HEK293 (cell line): ENCODE results near the gene PPP1R8.

Experiments used
- CTCF ChIA-PET: fragments of 350-600 bp; formaldehyde crosslinking; extraction: SDS; loops from one replicate; lab custom pipeline; 2021; ENCODE audit warnings: antibody characterized with exemption; lab: Yijun Ruan, JAX
- POLR2A ChIA-PET: fragments of 300-600 bp; formaldehyde crosslinking; extraction: SDS; loops from one replicate; lab custom pipeline; 2020; ENCODE audit warnings: antibody characterized with exemption, inconsistent platforms; lab: Yijun Ruan, JAX
- H3K27ac ChIP-seq: fragments of 200-500 bp; sonication (Bioruptor generic); 2 replicates; pipeline ENCODE4 v1.5.1; 2014; ENCODE audit warnings: low read depth, low read length, control low read depth, inconsistent platforms; ENCODE audit errors: extremely low read depth
- H3K36me3 ChIP-seq, 2 experiments: fragments of 200-500 bp in 1 of 2; sonication (Bioruptor generic) in 1 of 2; 1 replicate in 1 of 2; 2 replicates in 1 of 2; pipeline ENCODE4 v1.5.1; 2014 to 2017; ENCODE audit warnings: inconsistent platforms in 2 of 2, low read length in 2 of 2; ENCODE audit not compliant: control insufficient read depth in 2 of 2, insufficient read depth in 1 of 2
- H3K4me1 ChIP-seq: fragments of 200-500 bp; sonication (Bioruptor generic); 2 replicates; pipeline ENCODE4 v1.5.1; 2014; ENCODE audit warnings: mild to moderate bottlenecking, low read length, inconsistent platforms; ENCODE audit not compliant: control insufficient read depth, insufficient read depth
- H3K4me3 ChIP-seq: 2 replicates; pipeline ENCODE4 v1.5.1; 2011; ENCODE audit warnings: low read depth, mild to moderate bottlenecking, control low read depth, low read length, moderate library complexity
- H3K9me3 ChIP-seq: fragments of 200-500 bp; sonication (Bioruptor generic); 2 replicates; pipeline ENCODE4 v1.5.1; 2014; ENCODE audit warnings: low read depth, low read length, inconsistent platforms; ENCODE audit not compliant: control insufficient read depth, insufficient read depth
- BCL11A ChIP-seq: fragments of 450-650 bp; formaldehyde crosslinking; IDR thresholded peaks from 2 replicates; pipeline ENCODE4 v1.5.1; 2016; ENCODE audit warnings: low read depth, missing biosample characterization, missing genetic modification characterization
- EGR2 ChIP-seq: fragments of 450-650 bp; formaldehyde crosslinking; IDR thresholded peaks from 2 replicates; pipeline ENCODE4 v1.5.1; 2016; ENCODE audit warnings: low read depth, missing biosample characterization, missing genetic modification characterization
- HOXA7 ChIP-seq: sonication (generic); formaldehyde crosslinking; IDR thresholded peaks from 2 replicates; pipeline ENCODE4 v1.8.1; 2022; ENCODE audit warnings: missing genetic modification reagents, borderline replicate concordance
- KLF8 ChIP-seq: fragments of 450-650 bp; formaldehyde crosslinking; IDR thresholded peaks from 2 replicates; pipeline ENCODE4 v1.5.1; 2016; ENCODE audit warnings: missing biosample characterization, missing genetic modification characterization
- SP3 ChIP-seq: fragments of 450-650 bp; formaldehyde crosslinking; IDR thresholded peaks from 2 replicates; pipeline ENCODE4 v1.5.1; 2016; ENCODE audit warnings: missing biosample characterization, missing genetic modification characterization
- ZBTB1 ChIP-seq: fragments of 450-650 bp; formaldehyde crosslinking; IDR thresholded peaks from 2 replicates; pipeline ENCODE4 v1.5.1; 2016; ENCODE audit warnings: missing biosample characterization, missing genetic modification characterization
- ZBTB20 ChIP-seq: fragments of 450-650 bp; formaldehyde crosslinking; IDR thresholded peaks from 2 replicates; pipeline ENCODE4 v1.5.1; 2016; ENCODE audit warnings: missing biosample characterization, missing genetic modification characterization
- ZEB2 ChIP-seq: fragments of 450-650 bp; formaldehyde crosslinking; IDR thresholded peaks from 2 replicates; pipeline ENCODE4 v1.5.1; 2016; ENCODE audit warnings: missing biosample characterization, missing genetic modification characterization
- ZNF10 ChIP-seq: fragments of 450-650 bp; formaldehyde crosslinking; IDR thresholded peaks from 2 replicates; pipeline ENCODE4 v1.5.1; 2017; ENCODE audit warnings: missing biosample characterization, missing genetic modification characterization
- ZNF133 ChIP-seq: fragments of 450-650 bp; formaldehyde crosslinking; IDR thresholded peaks from 2 replicates; pipeline ENCODE4 v1.5.1; 2016; ENCODE audit warnings: missing biosample characterization, missing genetic modification characterization
- ZNF175 ChIP-seq: fragments of 450-650 bp; formaldehyde crosslinking; IDR thresholded peaks from 2 replicates; pipeline ENCODE4 v1.5.1; 2016; ENCODE audit warnings: missing biosample characterization, missing genetic modification characterization
- ZNF274 ChIP-seq, 2 experiments: fragments of 200-500 bp in 1 of 2; fragments of 450-650 bp in 1 of 2; sonication (Bioruptor generic) in 1 of 2; formaldehyde crosslinking in 1 of 2; IDR thresholded peaks; 2 replicates each; pipeline versions ENCODE4 v1.5.1 to v1.6.1; 2014 to 2016; ENCODE audit warnings: borderline replicate concordance in 1 of 2, inconsistent platforms in 1 of 2, low read length in 1 of 2, missing biosample characterization in 1 of 2, missing genetic modification characterization in 1 of 2
- ZNF280C ChIP-seq: fragments of 450-650 bp; formaldehyde crosslinking; IDR thresholded peaks from 2 replicates; pipeline ENCODE4 v1.5.1; 2016; ENCODE audit warnings: missing biosample characterization, missing genetic modification characterization
- ZNF292 ChIP-seq: fragments of 450-650 bp; formaldehyde crosslinking; IDR thresholded peaks from 2 replicates; pipeline ENCODE4 v1.5.1; 2016; ENCODE audit warnings: low read depth, missing biosample characterization, missing genetic modification characterization, borderline replicate concordance
- ZNF341 ChIP-seq: fragments of 450-650 bp; formaldehyde crosslinking; IDR thresholded peaks from 2 replicates; pipeline ENCODE4; 2016; ENCODE audit warnings: low read depth, missing biosample characterization, missing genetic modification characterization
- ZNF394 ChIP-seq: fragments of 450-650 bp; formaldehyde crosslinking; IDR thresholded peaks from 2 replicates; pipeline ENCODE4 v1.5.1; 2016; ENCODE audit warnings: missing biosample characterization, missing genetic modification characterization, mild to moderate bottlenecking, moderate library complexity, borderline replicate concordance
- ZNF560 ChIP-seq: fragments of 450-650 bp; formaldehyde crosslinking; IDR thresholded peaks from 2 replicates; pipeline ENCODE4 v1.5.1; 2017; ENCODE audit warnings: missing biosample characterization, missing genetic modification characterization, borderline replicate concordance
- ZNF596 ChIP-seq: fragments of 450-650 bp; IDR thresholded peaks from 2 replicates; pipeline ENCODE4 v1.5.0; 2018; ENCODE audit warnings: missing biosample characterization, mild to moderate bottlenecking, missing genetic modification characterization, moderate library complexity
- TF ChIP-seq, protein P1 (sequence below): fragments of 450-650 bp; formaldehyde crosslinking; IDR thresholded peaks from 2 replicates; pipeline ENCODE4 v1.5.1; 2016; ENCODE audit warnings: missing biosample characterization, missing genetic modification characterization
- TF ChIP-seq, protein P2 (sequence below): fragments of 450-650 bp; formaldehyde crosslinking; IDR thresholded peaks from 2 replicates; pipeline ENCODE4 v1.5.1; 2017; ENCODE audit warnings: missing biosample characterization, missing genetic modification characterization
- TF ChIP-seq, protein P3 (sequence below): fragments of 450-650 bp; formaldehyde crosslinking; IDR thresholded peaks from 2 replicates; pipeline ENCODE4 v1.5.1; 2016; ENCODE audit warnings: missing biosample characterization, missing genetic modification characterization

PPP1R8 gene

GRCh38 chr1:27787895-27788294 lies 42.7 kb upstream of the PPP1R8 start:
- no peak overlapping the region for H3K4me3 ChIP-seq
- ChIA-PET CTCF (interaction anchor here (1.7 kb wide), 1 partner anchor 119 kb away, joined by 4 read pairs; no protein-coding TSS in a partner anchor), POLR2A (interaction anchor here (3.4 kb wide), 1 partner anchor 15 kb away, joined by 28 read pairs; the partner anchor contains the start of gene STX12)
- no peak overlapping the region for H3K27ac ChIP-seq
- H3K9me3 ChIP-seq = no peaks in the 10 kb centered on the region
- TF ChIP-seq ZNF341 (tag by site-specific recombination) = no peak
- TF ChIP-seq ZBTB20 (tag by site-specific recombination) = no peak
- no peak for TF ChIP-seq ZBTB1
- TF ChIP-seq ZEB2 = no peak
- no peak for TF ChIP-seq HOXA7
- TF ChIP-seq, protein P1, sequence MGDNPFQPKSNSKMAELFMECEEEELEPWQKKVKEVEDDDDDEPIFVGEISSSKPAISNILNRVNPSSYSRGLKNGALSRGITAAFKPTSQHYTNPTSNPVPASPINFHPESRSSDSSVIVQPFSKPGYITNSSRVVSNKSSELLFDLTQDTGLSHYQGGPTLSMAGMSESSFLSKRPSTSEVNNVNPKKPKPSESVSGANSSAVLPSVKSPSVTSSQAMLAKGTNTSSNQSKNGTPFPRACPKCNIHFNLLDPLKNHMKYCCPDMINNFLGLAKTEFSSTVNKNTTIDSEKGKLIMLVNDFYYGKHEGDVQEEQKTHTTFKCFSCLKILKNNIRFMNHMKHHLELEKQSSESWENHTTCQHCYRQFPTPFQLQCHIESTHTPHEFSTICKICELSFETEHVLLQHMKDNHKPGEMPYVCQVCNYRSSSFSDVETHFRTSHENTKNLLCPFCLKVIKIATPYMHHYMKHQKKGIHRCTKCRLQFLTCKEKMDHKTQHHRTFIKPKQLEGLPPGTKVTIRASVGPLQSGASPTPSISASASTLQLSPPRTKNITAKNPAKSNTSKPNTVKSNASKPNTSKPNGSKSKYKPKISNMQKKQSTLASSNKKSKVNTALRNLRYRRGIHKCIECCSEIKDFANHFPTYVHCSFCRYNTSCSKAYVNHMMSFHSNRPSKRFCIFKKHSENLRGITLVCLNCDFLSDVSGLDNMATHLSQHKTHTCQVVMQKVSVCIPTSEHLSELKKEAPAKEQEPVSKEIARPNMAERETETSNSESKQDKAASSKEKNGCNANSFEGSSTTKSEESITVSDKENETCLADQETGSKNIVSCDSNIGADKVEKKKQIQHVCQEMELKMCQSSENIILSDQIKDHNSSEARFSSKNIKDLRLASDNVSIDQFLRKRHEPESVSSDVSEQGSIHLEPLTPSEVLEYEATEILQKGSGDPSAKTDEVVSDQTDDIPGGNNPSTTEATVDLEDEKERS (tag by site-specific recombination) = no peak
- TF ChIP-seq ZNF292 (tag by site-specific recombination) = no peak
- no peak for TF ChIP-seq ZNF175 (tag by site-specific recombination)
- no peak for TF ChIP-seq ZNF274 (IDR thresholded peaks at IDR 0.05; ENCODE audit: low read length)
- TF ChIP-seq ZNF274 (tag by site-specific recombination; IDR thresholded peaks at IDR 0.05; ENCODE audit: borderline replicate concordance) = no peak
- TF ChIP-seq ZNF596 (tag by site-specific recombination) = no peak
- TF ChIP-seq ZNF133 (tag by site-specific recombination) = no peak
- TF ChIP-seq BCL11A = no peak
- TF ChIP-seq, protein P2, sequence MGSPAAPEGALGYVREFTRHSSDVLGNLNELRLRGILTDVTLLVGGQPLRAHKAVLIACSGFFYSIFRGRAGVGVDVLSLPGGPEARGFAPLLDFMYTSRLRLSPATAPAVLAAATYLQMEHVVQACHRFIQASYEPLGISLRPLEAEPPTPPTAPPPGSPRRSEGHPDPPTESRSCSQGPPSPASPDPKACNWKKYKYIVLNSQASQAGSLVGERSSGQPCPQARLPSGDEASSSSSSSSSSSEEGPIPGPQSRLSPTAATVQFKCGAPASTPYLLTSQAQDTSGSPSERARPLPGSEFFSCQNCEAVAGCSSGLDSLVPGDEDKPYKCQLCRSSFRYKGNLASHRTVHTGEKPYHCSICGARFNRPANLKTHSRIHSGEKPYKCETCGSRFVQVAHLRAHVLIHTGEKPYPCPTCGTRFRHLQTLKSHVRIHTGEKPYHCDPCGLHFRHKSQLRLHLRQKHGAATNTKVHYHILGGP (tag by site-specific recombination) = no peak
- H3K36me3 ChIP-seq = peaks cover 0 to 21% of the 10 kb centered on the region in 2 experiments; a peak in 1 of 3 replicates
- peaks cover 5% of the 10 kb centered on the region; the same call in 1 of the 2 replicates for H3K4me1 ChIP-seq

DNA sequence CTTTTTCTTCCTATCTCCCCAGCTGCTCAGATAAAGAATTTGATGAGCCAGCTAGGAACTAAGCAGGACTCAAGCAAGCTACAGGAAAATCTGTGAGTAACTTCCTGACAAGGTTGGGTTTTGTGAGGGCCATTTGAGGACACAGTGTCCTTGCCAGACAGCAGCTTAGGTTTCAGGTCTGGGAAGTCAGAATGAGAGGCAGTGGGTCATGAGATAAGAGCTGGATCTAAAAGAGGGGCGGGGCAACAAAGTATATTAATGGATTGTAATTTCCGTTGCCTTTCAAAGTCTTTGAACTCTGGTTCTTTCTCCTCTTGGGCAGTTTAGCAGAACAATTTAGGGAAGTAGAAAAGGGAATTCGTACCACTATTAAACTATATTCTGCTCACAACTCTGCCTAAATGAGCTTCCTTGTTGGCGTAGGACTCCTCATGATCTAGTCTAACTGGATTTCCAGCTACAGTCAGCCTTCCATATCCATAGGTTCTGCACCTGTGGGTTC lies 41.0 kb upstream of the PPP1R8 start:
- no peak overlapping the region for H3K27ac ChIP-seq
- POLR2A ChIA-PET = interaction anchor here (0.6 to 3.4 kb wide), 3 partner anchors 16 to 63 kb away, joined by 5 to 28 read pairs (median 9); partner anchors contain the start of genes PPP1R8 and STX12
- H3K36me3 ChIP-seq = peaks cover 4 to 37% of the 10 kb centered on the region in 2 experiments; a peak in 2 of 3 replicates
- H3K4me3 ChIP-seq = no peak overlapping the region
- CTCF ChIA-PET = interaction anchor here (0.7 to 1.4 kb wide), 2 partner anchors 64 to 120 kb away, joined by 4 read pairs; no protein-coding TSS in a partner anchor
- peaks cover 5% of the 10 kb centered on the region; the same call in 1 of the 2 replicates for H3K4me1 ChIP-seq
- no peaks in the 10 kb centered on the region for H3K9me3 ChIP-seq
- TF ChIP-seq ZNF394 (tag by site-specific recombination) (no peak), ZNF560 (no peak), ZNF280C (no peak), KLF8 (tag by site-specific recombination) (no peak), ZNF10 (tag by site-specific recombination) (no peak), EGR2 (tag by site-specific recombination) (no peak), SP3 (tag by site-specific recombination) (no peak)
- TF ChIP-seq, protein P3, sequence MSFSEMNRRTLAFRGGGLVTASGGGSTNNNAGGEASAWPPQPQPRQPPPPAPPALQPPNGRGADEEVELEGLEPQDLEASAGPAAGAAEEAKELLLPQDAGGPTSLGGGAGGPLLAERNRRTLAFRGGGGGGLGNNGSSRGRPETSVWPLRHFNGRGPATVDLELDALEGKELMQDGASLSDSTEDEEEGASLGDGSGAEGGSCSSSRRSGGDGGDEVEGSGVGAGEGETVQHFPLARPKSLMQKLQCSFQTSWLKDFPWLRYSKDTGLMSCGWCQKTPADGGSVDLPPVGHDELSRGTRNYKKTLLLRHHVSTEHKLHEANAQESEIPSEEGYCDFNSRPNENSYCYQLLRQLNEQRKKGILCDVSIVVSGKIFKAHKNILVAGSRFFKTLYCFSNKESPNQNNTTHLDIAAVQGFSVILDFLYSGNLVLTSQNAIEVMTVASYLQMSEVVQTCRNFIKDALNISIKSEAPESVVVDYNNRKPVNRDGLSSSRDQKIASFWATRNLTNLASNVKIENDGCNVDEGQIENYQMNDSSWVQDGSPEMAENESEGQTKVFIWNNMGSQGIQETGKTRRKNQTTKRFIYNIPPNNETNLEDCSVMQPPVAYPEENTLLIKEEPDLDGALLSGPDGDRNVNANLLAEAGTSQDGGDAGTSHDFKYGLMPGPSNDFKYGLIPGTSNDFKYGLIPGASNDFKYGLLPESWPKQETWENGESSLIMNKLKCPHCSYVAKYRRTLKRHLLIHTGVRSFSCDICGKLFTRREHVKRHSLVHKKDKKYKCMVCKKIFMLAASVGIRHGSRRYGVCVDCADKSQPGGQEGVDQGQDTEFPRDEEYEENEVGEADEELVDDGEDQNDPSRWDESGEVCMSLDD (tag by site-specific recombination) = no peak
- TF ChIP-seq, protein P1 (tag by site-specific recombination) = no peak
